HEK293 (cell line): ENCODE data around the gene PDCD4.
A peak's percentile ranks its signal among the peaks of the same experiment; 100 is the strongest.

ENCODE experiments used
- RBAK ChIP-seq: fragments of 450-650 bp; formaldehyde crosslinking; IDR thresholded peaks from 2 replicates; pipeline ENCODE4 v1.5.1; 2016; ENCODE audit warnings: missing biosample characterization, missing genetic modification characterization
- REPIN1 ChIP-seq: fragments of 450-650 bp; formaldehyde crosslinking; IDR thresholded peaks from 2 replicates; pipeline ENCODE4 v1.5.1; 2017; ENCODE audit warnings: missing biosample characterization, missing genetic modification characterization, low read depth
- SP2 ChIP-seq: fragments of 450-650 bp; formaldehyde crosslinking; IDR thresholded peaks from 2 replicates; pipeline ENCODE4 v1.5.1; 2016; ENCODE audit warnings: missing biosample characterization, missing genetic modification characterization
- SP7 ChIP-seq: fragments of 450-650 bp; formaldehyde crosslinking; IDR thresholded peaks from 2 replicates; pipeline ENCODE4 v1.5.1; 2016; ENCODE audit warnings: missing biosample characterization, missing genetic modification characterization
- ZBTB8A ChIP-seq: fragments of 450-650 bp; formaldehyde crosslinking; IDR thresholded peaks from 2 replicates; pipeline ENCODE4 v1.5.1; 2016; ENCODE audit warnings: missing biosample characterization, missing genetic modification characterization
- ZFHX2 ChIP-seq: fragments of 450-650 bp; formaldehyde crosslinking; conservative IDR thresholded peaks from 2 replicates; pipeline ENCODE4 v1.5.1; 2016; ENCODE audit warnings: missing biosample characterization, missing genetic modification characterization
- ZNF10 ChIP-seq: fragments of 450-650 bp; formaldehyde crosslinking; IDR thresholded peaks from 2 replicates; pipeline ENCODE4 v1.5.1; 2017; ENCODE audit warnings: missing biosample characterization, missing genetic modification characterization
- ZNF132 ChIP-seq: fragments of 450-650 bp; formaldehyde crosslinking; IDR thresholded peaks from 2 replicates; pipeline ENCODE4 v1.5.1; 2017; ENCODE audit warnings: missing biosample characterization, missing genetic modification characterization, borderline replicate concordance
- ZNF133 ChIP-seq: fragments of 450-650 bp; formaldehyde crosslinking; IDR thresholded peaks from 2 replicates; pipeline ENCODE4 v1.5.1; 2016; ENCODE audit warnings: missing biosample characterization, missing genetic modification characterization
- ZNF155 ChIP-seq: fragments of 450-650 bp; formaldehyde crosslinking; IDR thresholded peaks from 2 replicates; pipeline ENCODE4 v1.5.1; 2016; ENCODE audit warnings: missing biosample characterization, missing genetic modification characterization
- ZNF221 ChIP-seq: fragments of 450-650 bp; formaldehyde crosslinking; IDR thresholded peaks from 2 replicates; pipeline ENCODE4 v1.5.1; 2017; ENCODE audit warnings: missing biosample characterization, missing genetic modification characterization, borderline replicate concordance
- ZNF433 ChIP-seq: fragments of 450-650 bp; formaldehyde crosslinking; IDR thresholded peaks from 2 replicates; pipeline ENCODE4 v1.5.1; 2016; ENCODE audit warnings: missing biosample characterization, missing genetic modification characterization, low read depth
- ZNF560 ChIP-seq: fragments of 450-650 bp; formaldehyde crosslinking; IDR thresholded peaks from 2 replicates; pipeline ENCODE4 v1.5.1; 2017; ENCODE audit warnings: missing biosample characterization, missing genetic modification characterization, borderline replicate concordance
- ZNF664 ChIP-seq: fragments of 450-650 bp; formaldehyde crosslinking; IDR thresholded peaks from 2 replicates; pipeline ENCODE4 v1.5.1; 2016; ENCODE audit warnings: missing biosample characterization, missing genetic modification characterization
- ZNF677 ChIP-seq: fragments of 450-650 bp; IDR thresholded peaks from 2 replicates; pipeline ENCODE4 v1.5.0; 2018; ENCODE audit warnings: missing biosample characterization, mild to moderate bottlenecking, missing genetic modification characterization, moderate library complexity
- ZNF830 ChIP-seq: fragments of 450-650 bp; IDR thresholded peaks from 2 replicates; pipeline ENCODE4 v1.5.0; 2018; ENCODE audit warnings: missing biosample characterization, missing genetic modification characterization, low read depth, mild to moderate bottlenecking, moderate library complexity
- TF ChIP-seq, protein P1 (sequence below): fragments of 450-650 bp; formaldehyde crosslinking; IDR thresholded peaks from 2 replicates; pipeline ENCODE4 v1.5.1; 2016; ENCODE audit warnings: missing biosample characterization, missing genetic modification characterization
- TF ChIP-seq, protein P2 (sequence below): fragments of 450-650 bp; IDR thresholded peaks from 2 replicates; pipeline ENCODE4 v1.5.1; 2018; ENCODE audit warnings: missing biosample characterization, mild to moderate bottlenecking, missing genetic modification characterization
- TF ChIP-seq, protein P3 (sequence below): fragments of 450-650 bp; formaldehyde crosslinking; IDR thresholded peaks from 2 replicates; pipeline ENCODE4 v1.5.1; 2017; ENCODE audit warnings: missing biosample characterization, missing genetic modification characterization
- TF ChIP-seq, protein P4 (sequence below): fragments of 450-650 bp; formaldehyde crosslinking; IDR thresholded peaks from 2 replicates; pipeline ENCODE4 v1.5.1; 2017; ENCODE audit warnings: missing biosample characterization, mild to moderate bottlenecking, missing genetic modification characterization, moderate library complexity
- TF ChIP-seq, protein P5 (sequence below): fragments of 450-650 bp; formaldehyde crosslinking; IDR thresholded peaks from 2 replicates; pipeline ENCODE4 v1.5.1; 2016; ENCODE audit warnings: missing biosample characterization, missing genetic modification characterization
- TF ChIP-seq, protein P6 (sequence below): fragments of 450-650 bp; formaldehyde crosslinking; IDR thresholded peaks from 2 replicates; pipeline ENCODE4 v1.5.1; 2016; ENCODE audit warnings: missing biosample characterization, missing genetic modification characterization, borderline replicate concordance

The PDCD4 gene

DNA sequence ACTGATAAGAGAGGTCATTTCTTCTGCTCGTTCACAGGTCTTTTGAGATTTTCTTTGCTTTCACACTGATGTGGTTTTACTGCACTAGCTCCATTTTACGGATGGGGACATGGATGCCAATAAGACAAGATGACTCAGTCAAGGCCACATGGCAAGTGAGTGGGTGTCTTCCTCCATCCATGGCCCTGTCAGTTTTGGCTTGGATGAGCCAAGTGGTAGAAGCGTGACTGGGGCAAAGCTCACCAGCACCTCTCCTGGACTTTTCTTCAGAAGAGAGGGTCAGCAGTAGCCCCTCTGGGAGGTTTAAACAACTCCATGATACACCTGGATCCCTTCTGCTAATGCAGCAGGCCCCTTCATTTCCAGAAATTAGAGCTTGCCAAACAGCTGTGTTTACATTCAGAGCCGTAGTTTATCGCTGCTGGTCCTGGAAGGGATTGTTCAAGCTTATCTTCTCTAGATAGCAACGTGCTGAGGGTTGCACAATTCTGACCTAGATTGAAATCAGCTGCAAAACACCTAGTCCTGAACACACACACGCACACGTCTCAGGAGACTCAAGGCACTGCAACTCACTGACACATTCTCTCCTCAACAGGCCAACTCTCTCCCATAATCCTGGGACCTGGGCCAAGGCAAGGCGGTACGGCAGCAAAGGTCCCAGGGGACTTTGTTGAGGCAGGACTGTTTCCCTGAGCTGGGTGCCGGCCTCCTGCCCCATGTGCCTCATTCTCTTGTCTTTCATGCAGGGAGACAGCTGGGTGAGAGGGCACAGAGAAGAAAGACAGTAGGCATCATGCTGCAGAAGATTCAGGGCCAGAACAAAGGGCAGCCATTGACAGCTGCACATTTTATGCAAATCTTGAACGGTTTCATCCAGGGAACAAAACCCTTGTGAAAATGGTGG, 14.2 kb upstream of the PDCD4 start (continued):
- TF ChIP-seq ZNF133 (tag by site-specific recombination) (no peak), ZBTB8A (tag by site-specific recombination) (no peak; the same call in 1 of the 2 replicates), ZFHX2 (peak; percentile 62), ZNF221 (tag by site-specific recombination) (no peak), ZNF132 (tag by site-specific recombination) (no peak), ZNF433 (tag by site-specific recombination) (no peak), ZNF560 (tag by site-specific recombination) (no peak), ZNF10 (tag by site-specific recombination) (no peak), ZNF677 (no peak), ZNF155 (tag by site-specific recombination) (no peak), SP2 (tag by site-specific recombination) (no peak), ZNF830 (tag by site-specific recombination) (no peak), ZNF664 (tag by site-specific recombination) (no peak), REPIN1 (tag by site-specific recombination) (no peak; the same call in 1 of the 2 replicates), RBAK (no peak), SP7 (peak; percentile 58)
- TF ChIP-seq, protein P1, sequence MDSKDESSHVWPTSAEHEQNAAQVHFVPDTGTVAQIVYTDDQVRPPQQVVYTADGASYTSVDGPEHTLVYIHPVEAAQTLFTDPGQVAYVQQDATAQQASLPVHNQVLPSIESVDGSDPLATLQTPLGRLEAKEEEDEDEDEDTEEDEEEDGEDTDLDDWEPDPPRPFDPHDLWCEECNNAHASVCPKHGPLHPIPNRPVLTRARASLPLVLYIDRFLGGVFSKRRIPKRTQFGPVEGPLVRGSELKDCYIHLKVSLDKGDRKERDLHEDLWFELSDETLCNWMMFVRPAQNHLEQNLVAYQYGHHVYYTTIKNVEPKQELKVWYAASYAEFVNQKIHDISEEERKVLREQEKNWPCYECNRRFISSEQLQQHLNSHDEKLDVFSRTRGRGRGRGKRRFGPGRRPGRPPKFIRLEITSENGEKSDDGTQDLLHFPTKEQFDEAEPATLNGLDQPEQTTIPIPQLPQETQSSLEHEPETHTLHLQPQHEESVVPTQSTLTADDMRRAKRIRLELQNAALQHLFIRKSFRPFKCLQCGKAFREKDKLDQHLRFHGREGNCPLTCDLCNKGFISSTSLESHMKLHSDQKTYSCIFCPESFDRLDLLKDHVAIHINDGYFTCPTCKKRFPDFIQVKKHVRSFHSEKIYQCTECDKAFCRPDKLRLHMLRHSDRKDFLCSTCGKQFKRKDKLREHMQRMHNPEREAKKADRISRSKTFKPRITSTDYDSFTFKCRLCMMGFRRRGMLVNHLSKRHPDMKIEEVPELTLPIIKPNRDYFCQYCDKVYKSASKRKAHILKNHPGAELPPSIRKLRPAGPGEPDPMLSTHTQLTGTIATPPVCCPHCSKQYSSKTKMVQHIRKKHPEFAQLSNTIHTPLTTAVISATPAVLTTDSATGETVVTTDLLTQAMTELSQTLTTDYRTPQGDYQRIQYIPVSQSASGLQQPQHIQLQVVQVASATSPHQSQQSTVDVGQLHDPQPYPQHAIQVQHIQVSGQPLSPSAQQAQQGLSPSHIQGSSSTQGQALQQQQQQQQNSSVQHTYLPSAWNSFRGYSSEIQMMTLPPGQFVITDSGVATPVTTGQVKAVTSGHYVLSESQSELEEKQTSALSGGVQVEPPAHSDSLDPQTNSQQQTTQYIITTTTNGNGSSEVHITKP (tag by site-specific recombination) = peak; percentile 92
- TF ChIP-seq, protein P2, sequence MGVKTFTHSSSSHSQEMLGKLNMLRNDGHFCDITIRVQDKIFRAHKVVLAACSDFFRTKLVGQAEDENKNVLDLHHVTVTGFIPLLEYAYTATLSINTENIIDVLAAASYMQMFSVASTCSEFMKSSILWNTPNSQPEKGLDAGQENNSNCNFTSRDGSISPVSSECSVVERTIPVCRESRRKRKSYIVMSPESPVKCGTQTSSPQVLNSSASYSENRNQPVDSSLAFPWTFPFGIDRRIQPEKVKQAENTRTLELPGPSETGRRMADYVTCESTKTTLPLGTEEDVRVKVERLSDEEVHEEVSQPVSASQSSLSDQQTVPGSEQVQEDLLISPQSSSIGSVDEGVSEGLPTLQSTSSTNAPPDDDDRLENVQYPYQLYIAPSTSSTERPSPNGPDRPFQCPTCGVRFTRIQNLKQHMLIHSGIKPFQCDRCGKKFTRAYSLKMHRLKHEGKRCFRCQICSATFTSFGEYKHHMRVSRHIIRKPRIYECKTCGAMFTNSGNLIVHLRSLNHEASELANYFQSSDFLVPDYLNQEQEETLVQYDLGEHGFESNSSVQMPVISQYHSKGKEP (tag by site-specific recombination) = 0 out of 2 replicates have a peak, but pooled peaks have one; percentile 5
- TF ChIP-seq, protein P3, sequence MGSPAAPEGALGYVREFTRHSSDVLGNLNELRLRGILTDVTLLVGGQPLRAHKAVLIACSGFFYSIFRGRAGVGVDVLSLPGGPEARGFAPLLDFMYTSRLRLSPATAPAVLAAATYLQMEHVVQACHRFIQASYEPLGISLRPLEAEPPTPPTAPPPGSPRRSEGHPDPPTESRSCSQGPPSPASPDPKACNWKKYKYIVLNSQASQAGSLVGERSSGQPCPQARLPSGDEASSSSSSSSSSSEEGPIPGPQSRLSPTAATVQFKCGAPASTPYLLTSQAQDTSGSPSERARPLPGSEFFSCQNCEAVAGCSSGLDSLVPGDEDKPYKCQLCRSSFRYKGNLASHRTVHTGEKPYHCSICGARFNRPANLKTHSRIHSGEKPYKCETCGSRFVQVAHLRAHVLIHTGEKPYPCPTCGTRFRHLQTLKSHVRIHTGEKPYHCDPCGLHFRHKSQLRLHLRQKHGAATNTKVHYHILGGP (tag by site-specific recombination) = peak; percentile 59; the same call in 1 of the 2 replicates
- TF ChIP-seq, protein P4, sequence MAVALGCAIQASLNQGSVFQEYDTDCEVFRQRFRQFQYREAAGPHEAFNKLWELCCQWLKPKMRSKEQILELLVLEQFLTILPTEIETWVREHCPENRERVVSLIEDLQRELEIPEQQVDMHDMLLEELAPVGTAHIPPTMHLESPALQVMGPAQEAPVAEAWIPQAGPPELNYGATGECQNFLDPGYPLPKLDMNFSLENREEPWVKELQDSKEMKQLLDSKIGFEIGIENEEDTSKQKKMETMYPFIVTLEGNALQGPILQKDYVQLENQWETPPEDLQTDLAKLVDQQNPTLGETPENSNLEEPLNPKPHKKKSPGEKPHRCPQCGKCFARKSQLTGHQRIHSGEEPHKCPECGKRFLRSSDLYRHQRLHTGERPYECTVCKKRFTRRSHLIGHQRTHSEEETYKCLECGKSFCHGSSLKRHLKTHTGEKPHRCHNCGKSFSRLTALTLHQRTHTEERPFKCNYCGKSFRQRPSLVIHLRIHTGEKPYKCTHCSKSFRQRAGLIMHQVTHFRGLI (tag by site-specific recombination) = no peak
- TF ChIP-seq, protein P5, sequence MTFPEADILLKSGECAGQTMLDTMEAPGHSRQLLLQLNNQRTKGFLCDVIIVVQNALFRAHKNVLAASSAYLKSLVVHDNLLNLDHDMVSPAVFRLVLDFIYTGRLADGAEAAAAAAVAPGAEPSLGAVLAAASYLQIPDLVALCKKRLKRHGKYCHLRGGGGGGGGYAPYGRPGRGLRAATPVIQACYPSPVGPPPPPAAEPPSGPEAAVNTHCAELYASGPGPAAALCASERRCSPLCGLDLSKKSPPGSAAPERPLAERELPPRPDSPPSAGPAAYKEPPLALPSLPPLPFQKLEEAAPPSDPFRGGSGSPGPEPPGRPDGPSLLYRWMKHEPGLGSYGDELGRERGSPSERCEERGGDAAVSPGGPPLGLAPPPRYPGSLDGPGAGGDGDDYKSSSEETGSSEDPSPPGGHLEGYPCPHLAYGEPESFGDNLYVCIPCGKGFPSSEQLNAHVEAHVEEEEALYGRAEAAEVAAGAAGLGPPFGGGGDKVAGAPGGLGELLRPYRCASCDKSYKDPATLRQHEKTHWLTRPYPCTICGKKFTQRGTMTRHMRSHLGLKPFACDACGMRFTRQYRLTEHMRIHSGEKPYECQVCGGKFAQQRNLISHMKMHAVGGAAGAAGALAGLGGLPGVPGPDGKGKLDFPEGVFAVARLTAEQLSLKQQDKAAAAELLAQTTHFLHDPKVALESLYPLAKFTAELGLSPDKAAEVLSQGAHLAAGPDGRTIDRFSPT (tag by site-specific recombination) = no peak
- TF ChIP-seq, protein P6, sequence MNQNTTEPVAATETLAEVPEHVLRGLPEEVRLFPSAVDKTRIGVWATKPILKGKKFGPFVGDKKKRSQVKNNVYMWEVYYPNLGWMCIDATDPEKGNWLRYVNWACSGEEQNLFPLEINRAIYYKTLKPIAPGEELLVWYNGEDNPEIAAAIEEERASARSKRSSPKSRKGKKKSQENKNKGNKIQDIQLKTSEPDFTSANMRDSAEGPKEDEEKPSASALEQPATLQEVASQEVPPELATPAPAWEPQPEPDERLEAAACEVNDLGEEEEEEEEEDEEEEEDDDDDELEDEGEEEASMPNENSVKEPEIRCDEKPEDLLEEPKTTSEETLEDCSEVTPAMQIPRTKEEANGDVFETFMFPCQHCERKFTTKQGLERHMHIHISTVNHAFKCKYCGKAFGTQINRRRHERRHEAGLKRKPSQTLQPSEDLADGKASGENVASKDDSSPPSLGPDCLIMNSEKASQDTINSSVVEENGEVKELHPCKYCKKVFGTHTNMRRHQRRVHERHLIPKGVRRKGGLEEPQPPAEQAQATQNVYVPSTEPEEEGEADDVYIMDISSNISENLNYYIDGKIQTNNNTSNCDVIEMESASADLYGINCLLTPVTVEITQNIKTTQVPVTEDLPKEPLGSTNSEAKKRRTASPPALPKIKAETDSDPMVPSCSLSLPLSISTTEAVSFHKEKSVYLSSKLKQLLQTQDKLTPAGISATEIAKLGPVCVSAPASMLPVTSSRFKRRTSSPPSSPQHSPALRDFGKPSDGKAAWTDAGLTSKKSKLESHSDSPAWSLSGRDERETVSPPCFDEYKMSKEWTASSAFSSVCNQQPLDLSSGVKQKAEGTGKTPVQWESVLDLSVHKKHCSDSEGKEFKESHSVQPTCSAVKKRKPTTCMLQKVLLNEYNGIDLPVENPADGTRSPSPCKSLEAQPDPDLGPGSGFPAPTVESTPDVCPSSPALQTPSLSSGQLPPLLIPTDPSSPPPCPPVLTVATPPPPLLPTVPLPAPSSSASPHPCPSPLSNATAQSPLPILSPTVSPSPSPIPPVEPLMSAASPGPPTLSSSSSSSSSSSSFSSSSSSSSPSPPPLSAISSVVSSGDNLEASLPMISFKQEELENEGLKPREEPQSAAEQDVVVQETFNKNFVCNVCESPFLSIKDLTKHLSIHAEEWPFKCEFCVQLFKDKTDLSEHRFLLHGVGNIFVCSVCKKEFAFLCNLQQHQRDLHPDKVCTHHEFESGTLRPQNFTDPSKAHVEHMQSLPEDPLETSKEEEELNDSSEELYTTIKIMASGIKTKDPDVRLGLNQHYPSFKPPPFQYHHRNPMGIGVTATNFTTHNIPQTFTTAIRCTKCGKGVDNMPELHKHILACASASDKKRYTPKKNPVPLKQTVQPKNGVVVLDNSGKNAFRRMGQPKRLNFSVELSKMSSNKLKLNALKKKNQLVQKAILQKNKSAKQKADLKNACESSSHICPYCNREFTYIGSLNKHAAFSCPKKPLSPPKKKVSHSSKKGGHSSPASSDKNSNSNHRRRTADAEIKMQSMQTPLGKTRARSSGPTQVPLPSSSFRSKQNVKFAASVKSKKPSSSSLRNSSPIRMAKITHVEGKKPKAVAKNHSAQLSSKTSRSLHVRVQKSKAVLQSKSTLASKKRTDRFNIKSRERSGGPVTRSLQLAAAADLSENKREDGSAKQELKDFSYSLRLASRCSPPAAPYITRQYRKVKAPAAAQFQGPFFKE (tag by site-specific recombination) = no peak
